WTC11 (cell line): ENCODE measurements around the gene MTFMT. TPM values are rescaled to one million over a fixed set of nuclear protein-coding genes. Genes with fewer than 3 reads are reported as not detected.

Source experiments
- ATAC-seq: fragments of 200-7000 bp; cut with Tn5 transposase; 2 replicates; pipeline ENCODE4 v1.10.0; 2021; ENCODE audit warnings: mild to moderate bottlenecking, moderate library complexity
- CTCF ChIA-PET: fragments of 300-600 bp; sonication (Branson Sonifier 250); formaldehyde crosslinking; loops from one replicate; lab custom pipeline; 2021; ENCODE audit warnings: antibody characterized with exemption; lab: Charles Lee
- POLR2A ChIA-PET: fragments of 350-600 bp; sonication (Branson Sonifier 250); formaldehyde crosslinking; loops from one replicate; lab custom pipeline; 2021; ENCODE audit warnings: antibody characterized with exemption; lab: Charles Lee
- DNase-seq: peaks from one replicate; pipeline ENCODE4 v3.0.0; 2021; ENCODE audit warnings: low spot score
- H3K27ac Mint-ChIP-seq: 2 replicates; pipeline ENCODE4 v1.8.0; 2021; ENCODE audit warnings: mixed read lengths
- H3K27me3 Mint-ChIP-seq: 2 replicates; pipeline ENCODE4 v1.8.0; 2021; ENCODE audit warnings: low read depth, mild to moderate bottlenecking, moderate library complexity, mixed read lengths
- H3K36me3 Mint-ChIP-seq: 2 replicates; pipeline ENCODE4 v1.8.0; 2021; ENCODE audit warnings: mixed read lengths
- H3K4me1 Mint-ChIP-seq: 2 replicates; pipeline ENCODE4 v1.8.0; 2022; ENCODE audit warnings: mixed read lengths
- H3K4me3 Mint-ChIP-seq: 2 replicates; pipeline ENCODE4 v1.8.0; 2021; ENCODE audit warnings: mild to moderate bottlenecking, moderate library complexity, mixed read lengths
- H3K9me3 Mint-ChIP-seq: 2 replicates; pipeline ENCODE4 v1.8.0; 2021; ENCODE audit warnings: mixed read lengths
- ATF1 ChIP-seq: sonication (generic); formaldehyde crosslinking; IDR thresholded peaks from 2 replicates; pipeline ENCODE4 v1.8.1; 2023; ENCODE audit warnings: mild to moderate bottlenecking, moderate library complexity, missing genetic modification reagents
- ESRRA ChIP-seq: sonication (generic); formaldehyde crosslinking; IDR thresholded peaks from 2 replicates; pipeline ENCODE4 v1.8.1; 2022; ENCODE audit warnings: mild to moderate bottlenecking, missing genetic modification reagents, borderline replicate concordance
- JAZF1 ChIP-seq: fragments of 250-450 bp; sonication (Bioruptor Pico); IDR thresholded peaks from 2 replicates; pipeline ENCODE4 v1.9.0; 2021; ENCODE audit warnings: moderate library complexity, mild to moderate bottlenecking, inconsistent platforms
- JUN ChIP-seq: sonication (generic); formaldehyde crosslinking; IDR thresholded peaks from 2 replicates; pipeline ENCODE4 v1.8.0; 2023; ENCODE audit warnings: mild to moderate bottlenecking, missing genetic modification reagents
- MXD4 ChIP-seq: fragments of 250-450 bp; sonication (Bioruptor Pico); IDR thresholded peaks from 2 replicates; pipeline ENCODE4 v1.8.0; 2021; ENCODE audit warnings: mild to moderate bottlenecking, moderate library complexity, borderline replicate concordance
- NFE2L1 ChIP-seq: sonication (generic); formaldehyde crosslinking; IDR thresholded peaks from 2 replicates; pipeline ENCODE4 v1.8.1; 2023; ENCODE audit warnings: missing genetic modification reagents
- OVOL2 ChIP-seq: fragments of 250-450 bp; sonication (Bioruptor Pico); IDR thresholded peaks from 2 replicates; pipeline ENCODE4 v1.9.0; 2021; ENCODE audit warnings: mild to moderate bottlenecking, borderline replicate concordance
- PRRX2 ChIP-seq: fragments of 250-450 bp; sonication (Bioruptor Pico); IDR thresholded peaks from 2 replicates; pipeline ENCODE4 v1.8.0; 2021; ENCODE audit warnings: mild to moderate bottlenecking
- RELA ChIP-seq: sonication (generic); formaldehyde crosslinking; IDR thresholded peaks from 2 replicates; pipeline ENCODE4 v1.8.1; 2022; ENCODE audit warnings: missing genetic modification reagents, mild to moderate bottlenecking, borderline replicate concordance
- SOX15 ChIP-seq: fragments of 250-450 bp; sonication (Bioruptor Pico); IDR thresholded peaks from 2 replicates; pipeline ENCODE4 v1.9.0; 2021; ENCODE audit warnings: mild to moderate bottlenecking
- ZNF138 ChIP-seq: sonication (generic); formaldehyde crosslinking; conservative IDR thresholded peaks from 2 replicates; pipeline ENCODE4 v1.8.1; 2022; ENCODE audit warnings: mild to moderate bottlenecking, moderate library complexity, missing genetic modification reagents
- total RNA-seq: library from RNA; stranded (reverse); gene quantifications from 3 replicates; pipeline ENCODE4 v1.2.3, GENCODE V29; 2021
- TF ChIP-seq, protein P1 (sequence below): fragments of 250-450 bp; sonication (Bioruptor Pico); IDR thresholded peaks from 2 replicates; pipeline ENCODE4 v1.8.0; 2021; ENCODE audit warnings: mild to moderate bottlenecking
- TF ChIP-seq, protein P2 (sequence below): sonication (generic); formaldehyde crosslinking; IDR thresholded peaks from 2 replicates; pipeline ENCODE4 v1.8.1; 2022; ENCODE audit warnings: mild to moderate bottlenecking, missing genetic modification reagents, moderate library complexity, borderline replicate concordance
- TF ChIP-seq, protein P3 (sequence below): sonication (generic); formaldehyde crosslinking; IDR thresholded peaks from 2 replicates; pipeline ENCODE4 v1.8.1; 2023; ENCODE audit warnings: mild to moderate bottlenecking, missing genetic modification reagents, moderate library complexity
- TF ChIP-seq, protein P4 (sequence below): sonication (generic); formaldehyde crosslinking; IDR thresholded peaks from 2 replicates; pipeline ENCODE4 v1.8.0; 2022; ENCODE audit warnings: mild to moderate bottlenecking, missing genetic modification reagents
- TF ChIP-seq, protein P5 (sequence below): sonication (generic); formaldehyde crosslinking; IDR thresholded peaks from 2 replicates; pipeline ENCODE4 v1.8.1; 2022; ENCODE audit warnings: low read depth, mild to moderate bottlenecking, moderate library complexity, missing genetic modification reagents, borderline replicate concordance
- TF ChIP-seq, protein P6 (sequence below): sonication (generic); formaldehyde crosslinking; IDR thresholded peaks from 2 replicates; pipeline ENCODE4 v1.8.1; 2022; ENCODE audit warnings: low read depth, missing genetic modification reagents, borderline replicate concordance
- TF ChIP-seq, protein P7 (sequence below): fragments of 250-450 bp; sonication (Bioruptor Pico); IDR thresholded peaks from 2 replicates; pipeline ENCODE4 v1.9.0; 2021; ENCODE audit warnings: mild to moderate bottlenecking

The MTFMT gene
- total RNA-seq, 1 experiment from 2014 or later: 26.7 TPM

DNA sequence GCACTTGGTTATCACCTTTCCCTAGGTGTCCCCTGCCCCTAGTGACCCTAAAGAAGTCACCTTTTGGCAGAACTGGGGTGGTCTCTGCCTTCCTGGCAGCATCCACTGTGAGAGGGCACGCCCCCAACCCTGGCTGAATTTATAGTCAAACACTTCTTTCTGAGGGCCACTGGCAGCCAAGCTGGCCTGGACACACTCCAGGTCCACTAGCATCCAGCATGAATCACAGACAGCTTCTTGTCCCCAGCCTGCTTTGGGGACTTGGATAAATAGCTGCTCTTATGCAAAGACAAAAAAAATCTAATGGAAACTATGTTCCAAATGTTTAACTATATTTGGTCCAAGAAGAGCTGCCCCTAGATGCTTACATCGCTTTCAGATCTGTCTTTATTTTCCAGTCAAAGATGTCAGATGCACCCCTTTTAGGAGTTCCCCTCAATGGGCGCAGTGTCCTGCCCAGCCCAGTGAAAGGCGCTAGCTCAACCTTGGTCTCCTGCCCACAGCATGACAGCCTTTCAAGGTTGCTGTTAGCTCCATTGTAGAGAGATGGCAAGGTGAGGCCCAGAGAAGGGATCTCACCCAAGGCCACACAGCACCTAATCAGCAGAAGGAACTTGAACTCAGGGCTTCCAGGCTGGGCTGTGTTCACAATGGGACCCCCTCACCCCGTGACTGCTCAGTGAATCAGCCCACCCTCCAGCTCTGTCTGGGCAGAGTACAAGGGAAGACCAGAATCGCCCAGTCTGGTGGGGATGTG, 31.4 kb upstream of the MTFMT start:
- H3K36me3 Mint-ChIP-seq: no peaks in the 10 kb centered on the region
- ATAC-seq: no peak
- no peak for DNase-seq
- POLR2A ChIA-PET: no interaction called here
- H3K27ac Mint-ChIP-seq: no peak overlapping the region
- no peaks in the 10 kb centered on the region for H3K27me3 Mint-ChIP-seq
- CTCF ChIA-PET: interaction anchor here (0.5 to 20.3 kb wide), 7 partner anchors 9 to 48 kb away, joined by 3 to 292 read pairs (median 11); no protein-coding TSS in a partner anchor
- H3K4me3 Mint-ChIP-seq: no peak overlapping the region
- peaks cover 8% of the 10 kb centered on the region for H3K9me3 Mint-ChIP-seq
- peaks cover 8% of the 10 kb centered on the region for H3K4me1 Mint-ChIP-seq
- TF ChIP-seq RELA (CRISPR knock-in tag) (no peak), MXD4 (no peak), SOX15 (CRISPR knock-in tag) (no peak), NFE2L1 (CRISPR knock-in tag) (no peak)
- TF ChIP-seq, protein P1, sequence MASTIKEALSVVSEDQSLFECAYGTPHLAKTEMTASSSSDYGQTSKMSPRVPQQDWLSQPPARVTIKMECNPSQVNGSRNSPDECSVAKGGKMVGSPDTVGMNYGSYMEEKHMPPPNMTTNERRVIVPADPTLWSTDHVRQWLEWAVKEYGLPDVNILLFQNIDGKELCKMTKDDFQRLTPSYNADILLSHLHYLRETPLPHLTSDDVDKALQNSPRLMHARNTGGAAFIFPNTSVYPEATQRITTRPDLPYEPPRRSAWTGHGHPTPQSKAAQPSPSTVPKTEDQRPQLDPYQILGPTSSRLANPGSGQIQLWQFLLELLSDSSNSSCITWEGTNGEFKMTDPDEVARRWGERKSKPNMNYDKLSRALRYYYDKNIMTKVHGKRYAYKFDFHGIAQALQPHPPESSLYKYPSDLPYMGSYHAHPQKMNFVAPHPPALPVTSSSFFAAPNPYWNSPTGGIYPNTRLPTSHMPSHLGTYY (CRISPR knock-in tag): no peak
- TF ChIP-seq, protein P2, sequence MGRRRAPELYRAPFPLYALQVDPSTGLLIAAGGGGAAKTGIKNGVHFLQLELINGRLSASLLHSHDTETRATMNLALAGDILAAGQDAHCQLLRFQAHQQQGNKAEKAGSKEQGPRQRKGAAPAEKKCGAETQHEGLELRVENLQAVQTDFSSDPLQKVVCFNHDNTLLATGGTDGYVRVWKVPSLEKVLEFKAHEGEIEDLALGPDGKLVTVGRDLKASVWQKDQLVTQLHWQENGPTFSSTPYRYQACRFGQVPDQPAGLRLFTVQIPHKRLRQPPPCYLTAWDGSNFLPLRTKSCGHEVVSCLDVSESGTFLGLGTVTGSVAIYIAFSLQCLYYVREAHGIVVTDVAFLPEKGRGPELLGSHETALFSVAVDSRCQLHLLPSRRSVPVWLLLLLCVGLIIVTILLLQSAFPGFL (CRISPR knock-in tag): no peak

DNA sequence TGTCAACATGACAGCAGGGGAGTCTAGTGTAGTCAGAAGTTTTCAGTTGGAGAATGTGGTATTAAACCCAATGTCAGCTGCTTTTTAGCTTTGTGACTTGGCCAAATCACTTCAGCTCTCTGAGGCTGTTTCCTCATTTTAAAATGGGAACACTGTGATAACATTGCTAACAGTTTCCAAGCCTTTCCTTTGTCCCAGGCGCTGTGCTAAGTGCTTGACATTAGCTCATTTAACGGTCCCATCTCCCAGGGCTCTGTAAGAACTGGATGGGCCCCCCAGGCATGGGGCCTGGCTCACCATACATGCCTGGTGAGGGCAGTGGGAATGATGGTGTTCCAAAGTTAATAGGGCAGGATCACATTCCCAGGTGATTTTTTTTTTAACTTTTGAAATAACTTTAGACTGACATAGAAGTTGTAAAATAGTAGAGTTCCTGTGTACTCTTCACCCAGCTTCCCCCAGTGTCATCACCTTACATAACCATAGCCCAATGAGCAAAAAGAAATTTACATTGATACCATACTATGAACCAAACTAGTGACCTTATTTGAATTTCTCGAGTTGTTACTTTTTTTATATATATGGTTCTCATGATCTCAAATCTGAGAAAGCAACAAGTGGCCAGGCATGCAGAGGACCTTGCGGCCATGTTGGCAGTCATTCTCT, 30.6 kb upstream of the MTFMT start:
- Mint-ChIP-seq H3K4me1 (peaks cover 2% of the 10 kb centered on the region; the same call in 1 of the 2 replicates), H3K27ac (no peak overlapping the region), H3K27me3 (no peaks in the 10 kb centered on the region), H3K4me3 (no peak overlapping the region), H3K36me3 (no peaks in the 10 kb centered on the region), H3K9me3 (peaks cover 8% of the 10 kb centered on the region)
- ChIA-PET POLR2A (no interaction called here), CTCF (interaction anchor here (0.5 to 20.3 kb wide), 6 partner anchors 9 to 49 kb away, joined by 3 to 292 read pairs (median 14); no protein-coding TSS in a partner anchor)
- no peak for ATAC-seq
- DNase-seq: no peak
- TF ChIP-seq, protein P3, sequence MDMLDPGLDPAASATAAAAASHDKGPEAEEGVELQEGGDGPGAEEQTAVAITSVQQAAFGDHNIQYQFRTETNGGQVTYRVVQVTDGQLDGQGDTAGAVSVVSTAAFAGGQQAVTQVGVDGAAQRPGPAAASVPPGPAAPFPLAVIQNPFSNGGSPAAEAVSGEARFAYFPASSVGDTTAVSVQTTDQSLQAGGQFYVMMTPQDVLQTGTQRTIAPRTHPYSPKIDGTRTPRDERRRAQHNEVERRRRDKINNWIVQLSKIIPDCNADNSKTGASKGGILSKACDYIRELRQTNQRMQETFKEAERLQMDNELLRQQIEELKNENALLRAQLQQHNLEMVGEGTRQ: no peak
- TF ChIP-seq ESRRA (CRISPR knock-in tag): no peak
- TF ChIP-seq JUN (CRISPR knock-in tag): no peak

DNA sequence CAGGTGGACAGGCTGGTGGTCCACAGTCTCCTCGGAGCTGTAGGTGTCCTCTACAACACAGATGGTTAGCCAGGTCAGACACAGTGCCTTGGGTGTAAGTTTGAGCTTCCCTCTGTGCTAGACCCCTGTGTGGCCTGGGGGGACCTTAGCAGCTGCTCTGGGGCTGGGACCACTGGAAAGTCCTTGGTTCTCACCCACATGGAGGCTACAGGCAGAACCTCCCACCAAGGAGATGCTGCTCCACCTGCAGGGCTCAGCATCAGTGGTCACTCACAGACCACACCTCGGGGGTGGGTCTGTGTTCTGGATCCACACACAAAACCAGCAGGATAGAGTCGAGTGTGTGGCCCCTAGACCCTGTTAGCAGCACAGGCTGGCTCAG, 29.9 kb upstream of the MTFMT start:
- ATAC-seq: no peak
- no peak overlapping the region for H3K4me3 Mint-ChIP-seq
- H3K4me1 Mint-ChIP-seq: no peaks in the 10 kb centered on the region
- H3K9me3 Mint-ChIP-seq: peaks cover 8% of the 10 kb centered on the region
- no peak overlapping the region for H3K27ac Mint-ChIP-seq
- ChIA-PET CTCF (interaction anchor here (1.5 to 20.3 kb wide), 3 partner anchors 25 to 42 kb away, joined by 4 to 292 read pairs (median 25); no protein-coding TSS in a partner anchor), POLR2A (no interaction called here)
- H3K36me3 Mint-ChIP-seq: no peaks in the 10 kb centered on the region
- no peaks in the 10 kb centered on the region for H3K27me3 Mint-ChIP-seq
- DNase-seq: no peak
- no peak for TF ChIP-seq OVOL2 (CRISPR knock-in tag)
- TF ChIP-seq JAZF1 (CRISPR knock-in tag): no peak
- TF ChIP-seq NFE2L1 (CRISPR knock-in tag): no peak
- TF ChIP-seq, protein P4, sequence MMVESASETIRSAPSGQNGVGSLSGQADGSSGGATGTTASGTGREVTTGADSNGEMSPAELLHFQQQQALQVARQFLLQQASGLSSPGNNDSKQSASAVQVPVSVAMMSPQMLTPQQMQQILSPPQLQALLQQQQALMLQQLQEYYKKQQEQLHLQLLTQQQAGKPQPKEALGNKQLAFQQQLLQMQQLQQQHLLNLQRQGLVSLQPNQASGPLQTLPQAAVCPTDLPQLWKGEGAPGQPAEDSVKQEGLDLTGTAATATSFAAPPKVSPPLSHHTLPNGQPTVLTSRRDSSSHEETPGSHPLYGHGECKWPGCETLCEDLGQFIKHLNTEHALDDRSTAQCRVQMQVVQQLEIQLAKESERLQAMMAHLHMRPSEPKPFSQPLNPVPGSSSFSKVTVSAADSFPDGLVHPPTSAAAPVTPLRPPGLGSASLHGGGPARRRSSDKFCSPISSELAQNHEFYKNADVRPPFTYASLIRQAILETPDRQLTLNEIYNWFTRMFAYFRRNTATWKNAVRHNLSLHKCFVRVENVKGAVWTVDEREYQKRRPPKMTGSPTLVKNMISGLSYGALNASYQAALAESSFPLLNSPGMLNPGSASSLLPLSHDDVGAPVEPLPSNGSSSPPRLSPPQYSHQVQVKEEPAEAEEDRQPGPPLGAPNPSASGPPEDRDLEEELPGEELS (CRISPR knock-in tag): no peak
- TF ChIP-seq PRRX2 (CRISPR knock-in tag): no peak
- no peak for TF ChIP-seq ATF1 (CRISPR knock-in tag)
- TF ChIP-seq, protein P5, sequence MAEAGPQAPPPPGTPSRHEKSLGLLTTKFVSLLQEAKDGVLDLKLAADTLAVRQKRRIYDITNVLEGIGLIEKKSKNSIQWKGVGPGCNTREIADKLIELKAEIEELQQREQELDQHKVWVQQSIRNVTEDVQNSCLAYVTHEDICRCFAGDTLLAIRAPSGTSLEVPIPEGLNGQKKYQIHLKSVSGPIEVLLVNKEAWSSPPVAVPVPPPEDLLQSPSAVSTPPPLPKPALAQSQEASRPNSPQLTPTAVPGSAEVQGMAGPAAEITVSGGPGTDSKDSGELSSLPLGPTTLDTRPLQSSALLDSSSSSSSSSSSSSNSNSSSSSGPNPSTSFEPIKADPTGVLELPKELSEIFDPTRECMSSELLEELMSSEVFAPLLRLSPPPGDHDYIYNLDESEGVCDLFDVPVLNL: no peak
- TF ChIP-seq, protein P6, sequence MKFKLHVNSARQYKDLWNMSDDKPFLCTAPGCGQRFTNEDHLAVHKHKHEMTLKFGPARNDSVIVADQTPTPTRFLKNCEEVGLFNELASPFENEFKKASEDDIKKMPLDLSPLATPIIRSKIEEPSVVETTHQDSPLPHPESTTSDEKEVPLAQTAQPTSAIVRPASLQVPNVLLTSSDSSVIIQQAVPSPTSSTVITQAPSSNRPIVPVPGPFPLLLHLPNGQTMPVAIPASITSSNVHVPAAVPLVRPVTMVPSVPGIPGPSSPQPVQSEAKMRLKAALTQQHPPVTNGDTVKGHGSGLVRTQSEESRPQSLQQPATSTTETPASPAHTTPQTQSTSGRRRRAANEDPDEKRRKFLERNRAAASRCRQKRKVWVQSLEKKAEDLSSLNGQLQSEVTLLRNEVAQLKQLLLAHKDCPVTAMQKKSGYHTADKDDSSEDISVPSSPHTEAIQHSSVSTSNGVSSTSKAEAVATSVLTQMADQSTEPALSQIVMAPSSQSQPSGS (CRISPR knock-in tag): no peak
- TF ChIP-seq ESRRA (CRISPR knock-in tag): no peak
- TF ChIP-seq, protein P7, sequence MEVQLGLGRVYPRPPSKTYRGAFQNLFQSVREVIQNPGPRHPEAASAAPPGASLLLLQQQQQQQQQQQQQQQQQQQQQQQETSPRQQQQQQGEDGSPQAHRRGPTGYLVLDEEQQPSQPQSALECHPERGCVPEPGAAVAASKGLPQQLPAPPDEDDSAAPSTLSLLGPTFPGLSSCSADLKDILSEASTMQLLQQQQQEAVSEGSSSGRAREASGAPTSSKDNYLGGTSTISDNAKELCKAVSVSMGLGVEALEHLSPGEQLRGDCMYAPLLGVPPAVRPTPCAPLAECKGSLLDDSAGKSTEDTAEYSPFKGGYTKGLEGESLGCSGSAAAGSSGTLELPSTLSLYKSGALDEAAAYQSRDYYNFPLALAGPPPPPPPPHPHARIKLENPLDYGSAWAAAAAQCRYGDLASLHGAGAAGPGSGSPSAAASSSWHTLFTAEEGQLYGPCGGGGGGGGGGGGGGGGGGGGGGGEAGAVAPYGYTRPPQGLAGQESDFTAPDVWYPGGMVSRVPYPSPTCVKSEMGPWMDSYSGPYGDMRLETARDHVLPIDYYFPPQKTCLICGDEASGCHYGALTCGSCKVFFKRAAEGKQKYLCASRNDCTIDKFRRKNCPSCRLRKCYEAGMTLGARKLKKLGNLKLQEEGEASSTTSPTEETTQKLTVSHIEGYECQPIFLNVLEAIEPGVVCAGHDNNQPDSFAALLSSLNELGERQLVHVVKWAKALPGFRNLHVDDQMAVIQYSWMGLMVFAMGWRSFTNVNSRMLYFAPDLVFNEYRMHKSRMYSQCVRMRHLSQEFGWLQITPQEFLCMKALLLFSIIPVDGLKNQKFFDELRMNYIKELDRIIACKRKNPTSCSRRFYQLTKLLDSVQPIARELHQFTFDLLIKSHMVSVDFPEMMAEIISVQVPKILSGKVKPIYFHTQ (CRISPR knock-in tag): no peak
- no peak for TF ChIP-seq ZNF138 (CRISPR knock-in tag)
